B cell (primary cell): ENCODE data around the gene CREB3. TPM values are rescaled to one million over a fixed set of nuclear protein-coding genes. Genes with fewer than 3 reads are reported as not detected.

Experiments used
- ATAC-seq: fragments of 200-7000 bp; cut with Tn5 transposase; one replicate; pipeline ENCODE4 v1.10.0; 2021; ENCODE audit warnings: low read depth, mild to moderate bottlenecking, moderate number of reproducible peaks, moderate library complexity
- CTCF ChIA-PET: fragments of 350-600 bp; sonication (Branson Sonifier 250); formaldehyde crosslinking; loops from one replicate; lab custom pipeline; 2021; ENCODE audit warnings: antibody characterized with exemption, inconsistent platforms; lab: Charles Lee
- POLR2A ChIA-PET: fragments of 350-600 bp; sonication (Branson Sonifier 250); formaldehyde crosslinking; loops from one replicate; lab custom pipeline; 2021; ENCODE audit warnings: antibody characterized with exemption; lab: Charles Lee
- DNase-seq: peaks from one replicate; pipeline ENCODE4 v3.0.0; 2013
- H2AFZ ChIP-seq: 2 replicates; pipeline ENCODE4 v1.6.1; 2012; ENCODE audit warnings: mild to moderate bottlenecking, low read depth, low read length; ENCODE audit not compliant: insufficient read depth, poor library complexity, severe bottlenecking
- H3K27ac ChIP-seq, 2 donors: 1 replicate in 1 of 2; 2 replicates in 1 of 2; pipeline ENCODE4 v1.5.1; 2012 to 2013; ENCODE audit warnings: low read length in 2 of 2, mild to moderate bottlenecking in 2 of 2, moderate library complexity in 1 of 2
- H3K27me3 ChIP-seq, 4 experiments: fragments of 200-600 bp in 1 of 4; sonication (generic) in 1 of 4; replicated peaks in 1 of 4; 1 replicate in 2 of 4; 2 replicates in 2 of 4; pipeline versions ENCODE4 v1.6.1 to v1.7.0; 2013 to 2016; ENCODE audit warnings: low read length in 3 of 4, mild to moderate bottlenecking in 2 of 4, mixed read lengths in 1 of 4, moderate library complexity in 1 of 4; ENCODE audit not compliant: insufficient read depth in 4 of 4, control insufficient read depth in 3 of 4; ENCODE audit errors: control extremely low read depth in 1 of 4
- H3K36me3 ChIP-seq, 2 experiments: replicated peaks in 1 of 2; 1 replicate in 1 of 2; 2 replicates in 1 of 2; pipeline versions ENCODE4 v1.6.1 to v1.7.1; 2013; ENCODE audit warnings: low read length in 1 of 2; ENCODE audit not compliant: insufficient read depth in 2 of 2, control insufficient read depth in 1 of 2; ENCODE audit errors: control extremely low read depth in 1 of 2, extremely low read depth in 1 of 2
- H3K4me1 ChIP-seq, 2 donors: fragments of 200-600 bp in 1 of 2; sonication (generic) in 1 of 2; 1 replicate in 1 of 2; 2 replicates in 1 of 2; pipeline versions ENCODE4 v1.5.1 to v1.6.1; 2013 to 2017; ENCODE audit warnings: low read length in 2 of 2; ENCODE audit not compliant: control insufficient read depth in 2 of 2, insufficient read depth in 2 of 2
- H3K4me2 ChIP-seq: replicated peaks from 2 replicates; pipeline ENCODE3; 2012; ENCODE audit warnings: mild to moderate bottlenecking, low read depth, low read length; ENCODE audit not compliant: poor library complexity, severe bottlenecking
- H3K4me3 ChIP-seq, 5 experiments: fragments of 200-600 bp in 1 of 5; sonication (generic) in 1 of 5; 1 replicate in 3 of 5; 2 replicates in 2 of 5; pipeline versions ENCODE4 v1.5.1 to v1.7.0; 2011 to 2016; ENCODE audit warnings: low read length in 4 of 5, mild to moderate bottlenecking in 4 of 5, low read depth in 2 of 5, control low read depth in 1 of 5, moderate library complexity in 1 of 5; ENCODE audit not compliant: insufficient read depth in 1 of 5; ENCODE audit errors: control extremely low read depth in 1 of 5, extremely low read depth in 1 of 5
- H3K79me2 ChIP-seq: fragments of 200-600 bp; sonication (generic); one replicate; pipeline ENCODE4 v1.6.0; 2016; ENCODE audit warnings: low read length; ENCODE audit not compliant: control insufficient read depth, insufficient read depth
- H3K9ac ChIP-seq: fragments of 200-600 bp; sonication (generic); 2 replicates; pipeline ENCODE4 v1.6.1; 2017; ENCODE audit warnings: mild to moderate bottlenecking, low read length, moderate library complexity
- H3K9me3 ChIP-seq, 3 donors: one replicate each; pipeline versions ENCODE4 v1.6.1 to v1.7.1; 2013; ENCODE audit warnings: low read length in 2 of 3; ENCODE audit not compliant: control insufficient read depth in 2 of 3, insufficient read depth in 1 of 3; ENCODE audit errors: control extremely low read depth in 1 of 3
- H4K20me1 ChIP-seq: 2 replicates; pipeline ENCODE4 v1.6.0; 2012; ENCODE audit warnings: mild to moderate bottlenecking, low read length; ENCODE audit not compliant: insufficient read depth, control insufficient read depth, poor library complexity, severe bottlenecking
- H3K27ac Mint-ChIP-seq: one replicate; pipeline ENCODE4 v1.8.0; 2021; ENCODE audit warnings: mixed read lengths
- H3K27me3 Mint-ChIP-seq: one replicate; pipeline ENCODE4 v1.8.0; 2021; ENCODE audit warnings: mixed read lengths
- H3K4me1 Mint-ChIP-seq: one replicate; pipeline ENCODE4 v1.8.0; 2021; ENCODE audit warnings: mixed read lengths
- H3K4me3 Mint-ChIP-seq: one replicate; pipeline ENCODE4 v1.8.0; 2021; ENCODE audit warnings: mixed read lengths
- H3K9me3 Mint-ChIP-seq: one replicate; pipeline ENCODE4 v1.8.0; 2022; ENCODE audit warnings: mixed read lengths; ENCODE audit not compliant: insufficient read depth
- CTCF ChIP-seq: fragments of 200-600 bp; IDR thresholded peaks from one replicate; pipeline ENCODE4 v1.8.0; 2022; ENCODE audit warnings: antibody characterized with exemption, mild to moderate bottlenecking
- EZH2 ChIP-seq: IDR thresholded peaks from 2 replicates; pipeline ENCODE4 v1.6.1; 2012; ENCODE audit warnings: borderline replicate concordance, low read depth, mild to moderate bottlenecking, moderate library complexity, low read length; ENCODE audit not compliant: insufficient read depth, poor library complexity, severe bottlenecking
- WGBS: methylation state at CpG from one replicate; pipeline ENCODE4 v1.1.5; 2013; ENCODE audit warnings: missing lambda C conversion rate; ENCODE audit not compliant: insufficient coverage; 5-methylcytosine and 5-hydroxymethylcytosine counted together
- intact Hi-C: fragments of 100-400 bp; cut with micrococcal nuclease; formaldehyde crosslinking; loops from one replicate; pipeline ENCODE4 v1.10.0; 2022
- polyA plus RNA-seq: library from polyadenylated mRNA; depleted of rRNA; stranded (reverse); fragments of >200 nt; gene quantifications from 2 replicates; pipeline ENCODE4 v1.2.3, GENCODE V29; 2012
- total RNA-seq, 2 donors: library from RNA; stranded (reverse); fragments of 120-200 nt in 1 of 2; gene quantifications; 1 replicate in 1 of 2; 2 replicates in 1 of 2; pipeline versions ENCODE4 v1.2.3 to v1.2.4, GENCODE V29; 2013 to 2022

Gene CREB3
- total and polyA plus RNA-seq, 2 donors (not counting 1 experiment from before 2014, with no cell fraction given) = 12.3 to 20.7 TPM

- H3K4me1 ChIP-seq = peaks cover 3 to 19% of the 10 kb centered on the region in 2 donors
- Mint-ChIP-seq H3K27me3 (no peaks in the 10 kb centered on the region), H3K4me1 (peaks cover 12% of the 10 kb centered on the region), H3K9me3 (no peaks in the 10 kb centered on the region), H3K4me3 (peak overlapping the region; percentile 88), H3K27ac (peak overlapping the region; percentile 65)
- no peaks in the 10 kb centered on the region for H4K20me1 ChIP-seq
- H3K27me3 ChIP-seq = no peaks in the 10 kb centered on the region
- POLR2A ChIA-PET = interaction anchor here (0.8 to 2.5 kb wide), 4 partner anchors 33 to 1673 kb away, joined by 3 to 11 read pairs (median 4); partner anchors contain the start of genes CCDC107, CREB3, RMRP and TLN1
- ATAC-seq (no peak), DNase-seq (no peak)
- peaks cover 0 to 7% of the 10 kb centered on the region in 2 experiments for H3K36me3 ChIP-seq
- peak overlapping the region; percentile 99 for H3K4me2 ChIP-seq
- no peak for TF ChIP-seq EZH2
- no peak for TF ChIP-seq CTCF
- H3K79me2 ChIP-seq = no peaks in the 10 kb centered on the region
- CTCF ChIA-PET = interaction anchor here (0.8 to 10.0 kb wide), 8 partner anchors 22 to 77 kb away, joined by 3 to 195 read pairs (median 7); partner anchors contain the start of genes CCDC107, CD72, CREB3 and RMRP
- H3K9me3 ChIP-seq = no peaks in the 10 kb centered on the region
- peak overlapping the region; percentile 18 to 89 (median 67) for H3K4me3 ChIP-seq
- WGBS = 21% methylated on average over 6 of the region's 10 CpGs
- peak overlapping the region; percentile 83 for H3K9ac ChIP-seq
- peak overlapping the region; percentile 87 for H2AFZ ChIP-seq
- no peak overlapping the region for H3K27ac ChIP-seq
- intact Hi-C loops = no loop called here
Observed at GRCh38 chr9:35691334-35691650, 41.2 kb upstream of the CREB3 start.

GRCh38 chr9:35691757-35692301 lies 40.6 kb upstream of the CREB3 start:
- Histone ChIP-seq H3K4me1 (peaks cover 3 to 25% of the 10 kb centered on the region in 2 donors), H3K9ac (no peak overlapping the region), H3K9me3 (no peaks in the 10 kb centered on the region), H3K79me2 (no peaks in the 10 kb centered on the region), H4K20me1 (no peaks in the 10 kb centered on the region), H2AFZ (no peak overlapping the region), H3K4me2 (no peak overlapping the region), H3K4me3 (peak overlapping the region in 1 of 5 experiments; percentile 68), H3K27me3 (no peaks in the 10 kb centered on the region), H3K36me3 (peaks cover 0 to 12% of the 10 kb centered on the region in 2 experiments), H3K27ac (no peak overlapping the region)
- Mint-ChIP-seq H3K4me3 (peak overlapping the region; percentile 88), H3K27me3 (no peaks in the 10 kb centered on the region), H3K9me3 (no peaks in the 10 kb centered on the region), H3K4me1 (peaks cover 18% of the 10 kb centered on the region), H3K27ac (no peak overlapping the region)
- POLR2A ChIA-PET = interaction anchor here (1.2 to 2.5 kb wide), 2 partner anchors 34 to 45 kb away, joined by 3 to 11 read pairs; partner anchors contain the start of genes CCDC107 and RMRP
- 93% methylated on average over 5 of the region's 13 CpGs for WGBS
- TF ChIP-seq EZH2 = no peak
- TF ChIP-seq CTCF = no peak
- CTCF ChIA-PET = interaction anchor here (0.8 to 10.0 kb wide), 10 partner anchors 7 to 88 kb away, joined by 3 to 195 read pairs (median 8); partner anchors contain the start of genes CD72, CREB3 and TLN1
- ATAC-seq = no peak
- intact Hi-C loops = no loop called here
- no peak for DNase-seq
